Stimulated activated CD4-positive, alpha-beta T cell treated with anti-CD3 and anti-CD28 coated beads, Interleukin-2, amount 100 ng/mL, for 4 hours (primary cell): ENCODE measurements around the gene CHFR.
"Not testable (repeated sequence)": the region's sequence is repeated elsewhere in the genome, so short reads cannot be mapped to it uniquely, and the experiment has no call there.

Experiments
- DNase-seq: peaks from one replicate; pipeline ENCODE4 v3.0.0-alpha.2; 2020; ENCODE audit warnings: low read depth

CHFR gene

DNA sequence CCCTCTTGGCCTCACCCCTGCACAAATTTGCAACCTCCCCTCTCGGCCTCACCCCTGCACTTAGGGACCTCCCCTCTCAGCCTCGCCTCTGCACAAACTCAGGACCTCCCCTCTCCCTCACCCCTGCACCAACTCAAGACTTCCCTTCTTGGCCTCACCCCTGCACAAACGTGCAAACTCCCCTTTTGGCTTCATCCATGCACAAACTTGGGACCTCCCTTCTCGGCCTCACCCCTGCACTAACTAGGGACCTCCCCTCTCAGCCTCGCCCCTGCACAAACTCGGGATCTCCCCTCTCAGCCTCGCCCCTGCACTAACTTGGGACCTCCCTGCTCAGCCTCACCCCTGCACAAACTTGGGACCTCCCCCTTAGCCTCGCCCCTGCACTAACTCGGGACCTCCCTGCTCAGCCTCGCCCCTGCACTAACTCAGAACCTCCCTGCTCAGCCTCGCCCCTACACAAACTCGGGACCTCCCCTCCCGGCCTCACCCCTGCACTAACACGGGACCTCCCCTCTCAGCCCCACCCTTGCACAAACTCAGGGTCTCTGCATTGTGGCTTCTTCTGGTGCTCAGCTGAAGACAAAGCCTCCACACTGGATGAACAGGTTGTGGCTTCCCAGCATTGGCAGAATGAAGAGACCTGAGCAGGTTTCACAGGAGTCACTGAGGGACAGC, 47.7 kb downstream of the CHFR start:
- no peak for DNase-seq

GRCh38 chr12:132838410-132839080, 48.9 kb downstream of the CHFR start:
- no peak for DNase-seq

DNA sequence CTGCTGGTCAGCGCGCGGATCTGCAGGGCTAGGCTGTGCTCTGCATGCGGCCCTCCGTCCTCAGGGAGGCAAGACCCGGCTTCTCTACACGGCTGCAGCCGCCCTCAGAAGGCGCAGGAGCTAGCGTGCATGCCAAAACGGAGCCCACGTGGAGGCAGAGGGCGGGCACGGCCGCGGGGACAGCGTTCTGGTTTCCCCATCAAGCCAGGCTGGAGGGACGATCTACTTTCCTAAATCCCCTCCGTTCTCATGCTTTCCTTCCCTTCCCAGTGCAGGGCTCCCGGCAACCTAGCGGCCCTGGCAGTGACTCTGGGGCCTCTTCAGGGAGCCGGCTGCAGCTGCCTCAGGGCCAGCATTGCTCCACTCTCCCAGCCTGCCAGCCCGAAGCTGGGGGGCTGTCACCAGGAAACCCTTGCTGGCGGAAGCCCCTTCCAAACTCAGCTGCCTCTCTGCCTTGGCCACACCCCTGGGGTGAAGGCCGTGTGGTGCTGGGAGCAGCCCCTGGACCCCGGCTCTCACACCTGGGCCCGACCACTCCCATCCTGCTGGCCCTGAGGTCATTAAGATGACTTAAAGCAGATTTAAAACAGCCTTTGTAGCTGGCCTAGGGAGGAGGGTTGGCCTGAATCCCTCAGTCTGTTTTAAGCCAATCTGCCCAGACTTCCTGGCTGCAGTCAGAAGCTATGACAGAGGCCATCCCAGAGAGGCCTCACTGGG, 49.6 kb downstream of the CHFR start:
- DNase-seq: no peak

DNA sequence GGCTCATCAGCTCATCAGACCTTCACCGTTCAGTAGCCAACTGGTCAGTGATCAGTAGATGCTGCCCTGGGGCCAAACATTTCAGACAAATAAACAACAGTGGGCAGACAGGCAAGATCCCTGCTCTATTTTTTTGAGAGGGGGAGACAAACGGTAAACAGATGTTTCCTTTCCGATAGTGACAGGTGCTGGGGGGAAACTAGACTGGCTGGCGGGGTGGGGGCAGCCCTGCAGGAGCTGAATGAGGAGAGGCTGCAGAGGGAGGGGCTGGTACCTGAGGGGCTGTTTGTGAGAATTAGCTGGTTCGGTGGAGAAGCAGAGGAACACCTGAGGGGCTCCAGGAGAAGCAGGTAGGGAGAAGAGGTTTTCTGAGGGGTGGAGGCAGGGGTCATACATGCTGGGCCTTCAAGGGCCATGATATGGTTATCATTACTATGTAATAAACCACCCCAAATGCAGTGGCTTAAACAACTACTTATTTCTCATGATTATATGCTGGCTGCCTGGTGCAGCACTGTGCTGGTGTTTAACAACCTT, 50.5 kb downstream of the CHFR start:
- no peak for DNase-seq

DNA sequence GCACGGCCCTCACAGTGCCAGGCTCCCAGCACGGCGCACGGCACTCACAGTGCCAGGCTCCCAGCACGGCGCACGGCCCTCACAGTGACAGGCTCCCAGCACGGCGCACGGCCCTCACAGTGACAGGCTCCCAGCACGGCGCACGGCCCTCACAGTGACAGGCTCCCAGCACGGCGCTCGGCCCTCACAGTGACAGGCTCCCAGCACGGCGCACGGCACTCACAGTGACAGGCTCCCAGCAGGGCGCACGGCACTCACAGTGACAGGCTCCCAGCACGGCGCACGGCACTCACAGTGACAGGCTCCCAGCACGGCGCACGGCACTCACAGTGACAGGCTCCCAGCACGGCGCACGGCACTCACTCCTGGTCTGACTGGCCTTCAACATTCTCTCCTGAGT, 51.2 kb downstream of the CHFR start:
- DNase-seq: not testable (repeated sequence)

DNA sequence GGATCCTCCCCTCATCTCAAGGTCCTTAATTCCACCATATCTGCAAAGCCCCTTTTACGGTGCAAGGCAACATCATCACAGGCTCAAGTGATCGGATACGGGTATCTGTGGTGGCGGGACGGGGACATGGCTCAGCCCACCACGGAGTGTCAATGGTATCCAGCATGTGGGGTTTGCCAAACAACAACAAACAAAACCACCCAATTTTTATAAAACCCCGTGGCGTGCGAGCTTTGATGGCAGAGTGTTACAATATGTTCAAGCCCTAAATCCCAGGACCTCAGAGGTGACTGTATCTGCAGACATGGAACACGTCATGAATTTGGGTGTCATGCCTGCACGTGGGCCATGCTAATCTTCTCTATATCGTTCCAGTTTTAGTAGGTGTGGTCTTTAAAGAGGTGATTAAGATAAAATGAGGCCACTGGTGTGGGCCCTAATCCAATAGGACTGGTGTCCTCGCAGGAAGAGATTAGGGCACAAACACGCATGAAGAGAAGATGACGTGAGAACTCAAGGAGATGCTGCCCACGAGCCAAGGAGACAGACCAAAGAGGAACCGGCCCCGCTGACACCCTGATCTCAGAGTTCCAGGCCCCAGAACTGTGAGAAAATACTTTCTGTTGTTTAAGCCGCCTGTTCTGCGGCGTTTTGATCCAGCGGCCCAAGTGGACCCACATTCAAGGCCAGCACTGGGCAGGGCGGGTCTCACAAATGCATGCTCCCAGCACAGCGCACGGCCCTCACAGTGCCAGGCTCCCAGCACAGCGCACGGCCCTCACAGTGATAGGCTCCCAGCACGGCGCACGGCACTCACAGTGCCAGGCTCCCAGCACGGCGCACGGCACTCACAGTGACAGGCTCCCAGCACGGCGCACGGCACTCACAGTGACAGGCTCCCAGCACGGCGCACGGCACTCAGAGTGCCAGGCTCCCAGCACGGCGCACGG, 52.1 kb downstream of the CHFR start:
- DNase-seq: no peak

DNA sequence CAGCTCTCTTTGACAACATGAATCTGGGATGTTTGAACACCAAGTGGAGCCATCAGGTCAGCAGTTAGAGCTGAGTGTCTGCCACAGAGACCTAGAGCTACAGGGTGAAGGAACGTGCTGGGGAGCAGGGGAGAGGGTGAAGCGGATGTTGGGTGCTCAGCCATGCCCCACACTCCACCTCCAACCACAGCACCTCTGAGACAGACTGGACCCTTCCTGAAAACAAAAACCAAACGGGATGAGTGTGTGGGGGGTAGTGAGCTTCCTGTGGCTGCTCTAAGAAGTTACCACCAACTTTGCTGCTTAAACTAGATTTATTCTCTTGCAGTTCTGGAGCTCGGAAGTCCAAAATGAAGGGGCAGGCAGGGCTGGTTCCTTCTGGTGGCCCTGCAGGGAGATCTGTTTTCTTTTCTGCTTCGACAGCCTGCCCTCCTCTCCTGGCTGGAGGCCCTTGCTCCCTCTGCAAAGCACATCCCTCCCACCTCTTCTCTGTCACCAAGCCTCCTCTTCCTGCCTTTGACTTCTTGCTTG, 53.2 kb downstream of the CHFR start:
- no peak for DNase-seq

DNA sequence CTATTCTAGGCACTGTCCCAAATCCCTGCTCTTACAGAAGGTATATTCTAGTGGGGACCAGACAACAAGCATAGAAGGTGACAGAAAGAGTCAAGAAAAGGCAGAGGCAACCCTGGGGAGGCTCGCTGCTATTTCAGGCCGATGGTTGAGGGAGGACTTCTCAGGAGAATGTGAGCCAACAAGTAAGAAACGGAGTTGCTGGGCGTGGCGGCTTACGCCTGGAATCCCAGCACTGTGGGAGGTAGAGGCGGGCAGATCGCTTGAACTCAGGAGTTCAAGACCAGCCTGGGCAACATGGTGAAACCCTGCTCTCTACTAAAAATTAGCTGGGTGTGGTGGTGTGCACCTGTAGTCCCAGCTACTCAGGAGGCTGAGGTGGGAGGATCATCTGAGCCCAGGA, 54.1 kb downstream of the CHFR start:
- no peak for DNase-seq

DNA sequence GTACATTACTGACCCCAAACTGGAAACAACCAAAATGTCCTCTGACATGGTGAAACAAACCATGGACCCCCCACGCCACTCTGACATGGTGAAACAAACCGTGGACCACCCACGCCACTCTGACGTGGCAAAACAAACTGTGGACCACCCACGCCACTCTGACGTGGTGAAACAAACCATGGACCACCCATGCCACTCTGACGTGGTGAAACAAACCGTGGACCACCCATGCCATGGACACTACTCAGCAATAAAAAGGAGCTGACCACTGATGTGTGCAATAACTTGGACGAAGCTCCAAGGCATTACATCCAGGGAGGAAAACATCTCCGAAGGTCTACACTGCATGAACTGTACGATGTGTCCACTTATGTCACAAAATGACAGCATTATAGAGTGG, 55.6 kb downstream of the CHFR start:
- DNase-seq: no peak

GRCh38 chr12:132828706-132829534, 58.5 kb downstream of the CHFR start, which contains the start of gene GOLGA3:
Gene GOLGA3, minus strand, starts transcription at chr12:132828869. Its CDS starts 6,741 bp downstream, at chr12:132822128.
- DNase-seq: peak; percentile 94

DNA sequence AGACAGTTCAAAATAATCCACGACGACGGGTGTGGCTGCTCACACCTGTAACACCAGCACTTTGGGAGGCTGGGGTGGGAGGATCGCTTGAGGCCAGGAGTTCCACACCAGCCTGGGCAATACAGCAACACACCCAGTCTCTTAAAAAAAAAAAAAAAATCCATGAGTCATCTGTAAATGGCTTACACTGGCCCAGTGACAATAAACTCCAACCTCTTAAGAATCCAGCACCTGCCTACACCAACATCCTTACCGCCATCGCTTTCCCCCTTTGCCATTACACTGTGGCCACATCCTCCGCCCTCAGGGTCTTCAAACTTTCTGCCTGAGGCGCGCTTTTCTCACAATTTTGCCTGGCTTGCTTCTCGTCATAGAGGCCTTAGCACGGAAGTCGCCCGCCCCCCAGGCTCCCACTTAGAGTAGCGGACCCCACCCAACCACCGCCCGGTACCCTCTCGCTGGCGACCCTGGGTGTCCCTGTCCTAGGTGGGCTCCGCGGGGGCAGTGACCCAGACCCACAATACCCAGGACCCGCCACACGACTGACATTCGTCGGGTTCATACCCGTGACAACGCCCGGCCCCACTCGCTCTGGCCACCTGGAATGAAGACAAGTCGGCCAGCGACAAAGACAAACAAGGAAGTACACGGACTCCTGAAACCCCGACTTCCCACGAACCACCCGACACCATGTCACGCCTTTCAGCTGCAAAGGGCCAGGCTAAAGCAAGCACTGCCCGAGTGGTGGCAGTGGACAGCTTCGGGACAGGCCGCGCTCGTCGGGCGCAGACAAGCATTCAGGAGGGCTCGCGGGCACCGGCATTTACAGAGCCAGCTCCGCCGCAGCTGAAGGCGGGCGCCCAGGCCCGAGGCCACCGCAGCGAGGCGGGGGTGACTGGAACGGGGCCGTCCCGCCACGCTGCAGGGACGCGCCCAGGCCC, 59.4 kb downstream of the CHFR start:
- no peak for DNase-seq

GRCh38 chr12:132825861-132826260, 61.5 kb downstream of the CHFR start:
- DNase-seq: no peak

- no peak for DNase-seq
These were observed 62.3 kb downstream of the CHFR start for GRCh38 chr12:132825089-132825488.

GRCh38 chr12:132824053-132824452, 63.4 kb downstream of the CHFR start:
- DNase-seq: no peak

DNA sequence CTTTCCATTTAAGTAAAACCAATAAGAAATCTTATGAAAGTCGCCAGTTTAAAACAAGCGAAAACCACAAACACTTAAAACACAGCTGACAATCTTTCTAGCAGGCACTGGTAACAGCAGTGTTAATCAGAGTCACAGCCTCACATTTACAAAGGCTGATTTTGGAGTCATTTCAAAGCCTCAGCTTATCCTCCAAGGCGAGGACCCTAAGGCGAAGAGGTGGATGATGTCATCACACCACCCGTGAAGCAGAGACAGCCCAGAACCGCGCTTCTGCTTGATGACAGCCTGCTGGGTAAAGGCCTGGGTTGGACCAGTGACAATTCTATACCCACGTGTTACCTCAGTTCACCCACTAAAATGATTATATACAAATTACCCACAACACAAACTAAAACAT, 68.8 kb downstream of the CHFR start:
- no peak for DNase-seq

DNA sequence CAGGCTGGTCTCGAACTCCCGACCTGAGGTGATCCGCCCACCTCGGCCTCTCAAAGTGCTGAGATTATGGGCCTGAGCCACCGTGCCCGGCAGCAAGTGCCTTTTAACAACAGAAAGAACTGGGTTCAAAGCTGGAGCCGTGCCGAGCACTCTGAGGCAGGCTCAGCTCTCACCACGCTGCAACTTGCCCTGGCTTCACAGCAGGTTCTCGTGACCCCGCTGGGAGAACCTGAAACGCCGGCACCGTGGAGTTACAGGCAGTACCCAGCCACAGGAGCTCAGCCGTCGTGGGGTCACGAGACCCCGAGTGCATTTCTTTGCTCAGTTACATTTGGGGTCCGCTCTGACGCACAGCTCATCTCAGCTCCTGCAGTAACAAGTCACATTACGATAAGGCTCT, 73.2 kb downstream of the CHFR start:
- DNase-seq: no peak

DNA sequence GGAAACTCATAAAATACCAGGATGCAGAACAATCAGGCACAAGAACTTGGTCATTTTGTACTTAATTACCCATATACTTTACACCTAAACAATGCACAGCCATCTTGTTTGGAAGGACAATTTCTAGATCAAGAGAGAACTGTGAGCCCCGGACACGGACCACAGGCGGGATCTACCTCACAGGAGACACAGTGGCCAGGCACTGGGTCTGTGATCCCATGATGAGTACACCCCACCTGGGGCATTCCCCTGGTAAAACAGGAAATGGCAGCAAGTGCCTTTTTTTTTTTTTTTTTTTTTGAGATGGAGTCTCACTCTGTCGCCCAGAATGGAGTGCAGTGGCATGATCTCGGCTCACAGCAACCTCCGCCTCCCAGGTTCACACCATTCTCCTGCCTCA, 74.0 kb downstream of the CHFR start:
- no peak for DNase-seq

DNA sequence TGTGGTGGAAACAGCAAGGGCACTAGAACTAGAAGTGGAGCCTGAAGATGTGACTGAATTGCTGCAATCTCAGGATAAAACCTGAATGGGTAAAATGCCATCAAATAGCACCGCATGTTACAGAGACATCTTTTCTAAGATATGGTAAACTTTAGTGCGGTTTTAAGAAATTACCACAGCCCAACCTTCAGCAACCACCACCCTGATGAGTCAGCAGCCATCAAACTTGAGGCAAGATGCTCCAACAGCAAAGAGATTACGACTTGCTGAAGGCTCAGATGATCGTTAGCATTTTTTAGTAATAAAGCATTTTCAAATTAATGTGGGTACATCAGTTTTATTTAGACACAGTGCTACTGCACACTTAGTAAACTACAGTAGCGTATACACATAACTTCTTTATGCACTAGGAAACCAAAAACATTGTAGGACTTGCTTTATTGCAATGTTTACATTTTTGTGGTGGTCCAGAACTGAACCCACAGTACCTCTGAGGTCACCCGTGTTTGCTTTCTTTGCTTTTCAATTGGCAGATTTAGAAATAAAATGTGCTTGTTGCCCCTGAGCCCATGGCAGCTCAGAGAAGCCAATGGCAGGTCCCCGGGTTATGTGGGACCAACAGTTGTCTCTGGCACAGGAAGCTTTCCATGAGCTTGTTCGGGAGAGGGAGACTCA, 74.6 kb downstream of the CHFR start:
- no peak for DNase-seq

GRCh38 chr12:132809391-132809790, 78.0 kb downstream of the CHFR start:
- not testable (repeated sequence) for DNase-seq
